ENCODE measurements around the gene STKLD1. TPM values are rescaled to one million over a fixed set of nuclear protein-coding genes. Genes with fewer than 3 reads are reported as not detected.
A peak's percentile ranks its signal among the peaks of the same experiment; 100 is the strongest.

The STKLD1 gene
- total and polyA plus RNA-seq, 9 of the 15 experiments (the other 6 are each of a cell fraction or from before 2014, with no cell fraction given) = 0.10 to 0.65 (median 0.33) TPM; not detected in 2

GRCh38 chr9:133417541-133418461 is 41.6 kb downstream of the STKLD1 start, which contains the start of gene REXO4 (continued):
- TF ChIP-seq MXD1 (CRISPR knock-in tag; IDR thresholded peaks at IDR 0.05; ENCODE audit: borderline replicate concordance, poor library complexity, severe bottlenecking) (peak; percentile 88), NCOA1 (IDR thresholded peaks at IDR 0.05; ENCODE audit: low read depth) (peak; percentile 100), ELF1 (tag; IDR thresholded peaks at IDR 0.05) (peak; percentile 80), MXI1 (IDR thresholded peaks at IDR 0.05; ENCODE audit: low read depth, low read length) (0 out of 2 replicates have a peak, but pooled peaks have one; percentile 74), ZNF239 (CRISPR knock-in tag; IDR thresholded peaks at IDR 0.05) (0 out of 2 replicates have a peak, but pooled peaks have one; percentile 26), ZNF507 (tag; conservative IDR thresholded peaks at IDR 0.05) (no peak), ELK1 (CRISPR knock-in tag; IDR thresholded peaks at IDR 0.05) (no peak), CHD2 (IDR thresholded peaks at IDR 0.05; ENCODE audit: low read depth, low read length) (no peak), ARID2 (IDR thresholded peaks at IDR 0.05) (no peak), PYGO2 (tag; IDR thresholded peaks at IDR 0.05) (no peak), HMBOX1 (IDR thresholded peaks at IDR 0.05) (no peak), CEBPB (tag; IDR thresholded peaks at IDR 0.05) (no peak), BMI1 (IDR thresholded peaks at IDR 0.05; ENCODE audit: low read length) (no peak), CREBBP (IDR thresholded peaks at IDR 0.05; ENCODE audit: low read depth, low read length) (no peak), NR1H2 (CRISPR knock-in tag; IDR thresholded peaks at IDR 0.05) (peak; percentile 100), ZBTB2 (IDR thresholded peaks at IDR 0.05) (peak; percentile 87), SREBF2 (CRISPR knock-in tag; IDR thresholded peaks at IDR 0.05) (no peak), ZNF79 (CRISPR knock-in tag; IDR thresholded peaks at IDR 0.05; ENCODE audit: low read depth) (no peak)

All from K562 (cell line).